GM19395 (cell line): ENCODE results near the gene SLC2A2.
"Not testable (repeated sequence)": the region's sequence is repeated elsewhere in the genome, so short reads cannot be mapped to it uniquely, and the experiment has no call there.

Experiments
- ATAC-seq: cut with Tn5 transposase; IDR thresholded peaks from one replicate; pipeline ENCODE4 v1.9.1; 2021; ENCODE audit warnings: mild to moderate bottlenecking, moderate library complexity; ENCODE audit not compliant: unreplicated experiment

SLC2A2 gene

GRCh38 chr3:170989100-170989648 is 37.3 kb downstream of the SLC2A2 start:
- no peak for ATAC-seq

DNA sequence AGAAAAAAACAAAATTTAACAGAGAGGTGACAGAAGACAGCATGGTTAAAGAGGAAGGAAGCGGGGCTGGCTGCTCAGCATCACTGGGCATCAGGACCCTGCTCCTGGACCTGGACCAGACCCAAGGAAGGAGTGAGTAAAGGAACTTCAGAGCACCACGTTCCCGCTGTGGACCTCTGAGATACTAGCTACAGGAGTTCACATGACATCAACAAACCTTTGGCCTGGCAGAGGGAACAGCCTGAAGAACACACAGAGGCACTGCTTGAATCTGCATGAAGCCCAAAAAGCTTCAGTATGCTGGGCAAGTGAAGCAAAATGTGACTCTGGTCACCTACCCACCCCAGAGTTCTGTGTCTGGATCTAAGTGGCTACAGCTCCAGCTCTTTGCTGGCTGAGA is 38.1 kb downstream of the SLC2A2 start:
- ATAC-seq, result no peak

DNA sequence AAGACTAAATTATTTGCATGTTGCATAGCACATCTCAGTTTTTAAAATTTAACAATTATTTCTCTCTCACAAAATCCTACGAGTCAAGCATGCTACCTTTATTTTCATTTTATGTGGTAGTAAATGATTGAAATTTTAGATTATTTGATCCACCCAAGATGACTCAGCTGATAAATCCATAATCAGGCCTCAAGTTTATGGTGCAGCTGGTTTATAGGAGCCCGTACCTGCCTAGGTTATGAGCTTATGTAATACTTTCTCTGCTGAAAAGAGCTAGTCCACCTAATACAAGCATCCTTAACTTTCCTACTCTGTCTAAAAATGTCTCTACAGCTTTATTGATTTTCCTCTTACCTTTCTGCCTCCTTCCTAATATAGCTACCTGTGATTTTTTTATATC is 41.2 kb downstream of the SLC2A2 start:
- ATAC-seq, result no peak

GRCh38 chr3:170982733-170983132 is 43.8 kb downstream of the SLC2A2 start:
- peak; percentile 97 for ATAC-seq

DNA sequence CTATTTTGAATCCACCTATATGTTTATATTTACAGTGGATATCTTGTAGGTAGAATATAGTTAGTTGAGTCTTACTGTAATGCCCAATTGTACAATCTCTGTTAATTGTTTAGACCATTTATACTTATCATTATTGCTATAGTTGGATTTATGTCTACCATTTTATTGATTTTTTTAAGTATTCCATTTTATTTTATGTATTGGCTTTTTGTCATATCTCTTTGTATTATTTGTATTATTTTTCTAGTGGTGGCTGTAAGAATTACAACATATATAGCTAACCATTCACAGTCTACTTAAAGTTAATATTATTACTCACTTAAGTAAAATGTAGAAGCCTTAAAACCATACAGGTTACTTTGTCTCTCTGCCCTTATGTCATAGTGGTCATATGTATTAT is 46.1 kb downstream of the SLC2A2 start:
- ATAC-seq, result no peak

DNA sequence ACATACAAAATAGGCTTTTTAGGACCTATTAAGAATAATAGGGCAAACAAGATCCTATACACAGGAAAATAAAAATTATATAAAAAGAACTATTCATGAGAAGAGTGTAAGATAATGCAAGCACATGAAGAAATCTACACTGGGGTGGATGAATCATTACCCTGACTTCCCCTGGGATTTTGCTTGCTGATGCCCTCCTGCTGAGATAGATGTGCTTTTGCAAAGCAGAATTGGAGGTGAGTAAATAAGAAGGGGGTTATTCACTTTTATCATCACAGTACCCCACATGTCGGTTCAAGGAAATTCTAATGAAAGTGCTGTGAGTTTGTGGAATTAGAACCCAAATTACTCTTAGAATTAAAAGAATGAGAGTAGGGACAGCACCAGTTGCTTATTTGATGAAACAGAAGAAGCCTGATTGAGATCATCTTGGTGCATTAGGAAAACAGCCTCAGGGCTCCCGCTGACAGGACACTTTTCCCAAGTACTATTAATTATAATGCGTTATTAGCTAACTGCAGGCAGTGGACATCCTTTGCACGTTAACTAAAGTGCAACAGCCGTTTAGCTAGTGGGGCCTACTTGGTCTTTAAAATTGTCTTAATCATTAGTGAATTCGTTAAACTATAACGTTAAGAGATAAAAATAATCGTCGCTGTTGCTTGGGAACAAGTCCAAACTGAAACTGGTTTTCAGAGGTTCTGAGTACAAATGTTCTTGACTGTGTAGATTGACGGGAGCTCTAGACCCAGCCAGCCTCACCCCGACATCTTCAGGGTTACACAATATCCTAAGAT is 48.4 kb downstream of the SLC2A2 start:
- no peak for ATAC-seq

- ATAC-seq, result no peak
These were observed 50.4 kb downstream of the SLC2A2 start for GRCh38 chr3:170976190-170976519.

- ATAC-seq, result no peak
These were observed 51.0 kb downstream of the SLC2A2 start for GRCh38 chr3:170975283-170976189.

DNA sequence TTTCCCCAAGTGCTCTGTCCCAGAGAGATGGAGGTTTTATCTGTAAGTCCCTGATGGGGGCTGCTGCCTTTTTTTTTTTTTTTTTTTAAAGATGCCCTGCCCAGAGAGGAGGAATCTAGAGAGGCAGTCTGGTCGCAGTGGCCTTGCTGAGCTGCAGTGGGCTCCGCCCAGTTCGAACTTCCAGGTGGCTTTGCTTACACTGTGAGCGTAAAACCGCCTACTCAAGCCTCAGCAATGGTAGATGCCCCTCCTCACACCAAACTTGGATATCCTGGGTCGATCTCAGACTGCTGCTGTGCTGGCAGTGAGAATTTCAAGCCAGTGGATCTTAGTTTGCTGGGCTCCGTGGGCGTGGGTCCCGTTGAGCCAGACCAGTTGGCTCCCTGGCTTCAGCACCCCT is 51.6 kb downstream of the SLC2A2 start:
- ATAC-seq, result no peak

DNA sequence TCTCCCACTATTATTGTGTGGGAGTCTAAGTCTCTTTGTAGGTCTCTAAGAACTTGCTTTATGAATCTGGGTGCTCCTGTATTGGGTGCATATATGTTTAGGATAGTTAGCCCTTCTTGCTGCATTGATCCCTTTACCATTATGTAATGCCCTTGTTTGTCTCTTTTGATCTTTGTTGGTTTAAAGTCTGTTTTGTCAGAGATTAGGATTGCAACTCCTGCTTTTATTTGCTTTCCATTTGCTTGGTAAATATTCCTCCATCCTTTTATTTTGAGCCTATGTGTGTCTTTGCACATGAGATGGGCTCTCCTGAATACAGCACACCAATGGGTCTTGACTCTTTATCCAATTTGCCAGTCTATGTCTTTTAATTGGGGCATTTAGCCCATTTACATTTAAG is 53.6 kb downstream of the SLC2A2 start:
- ATAC-seq, result not testable (repeated sequence)

GRCh38 chr3:170967126-170967525 is 59.4 kb downstream of the SLC2A2 start:
- no peak for ATAC-seq

- ATAC-seq, result no peak
These were observed 60.0 kb downstream of the SLC2A2 start for GRCh38 chr3:170966495-170966894.

DNA sequence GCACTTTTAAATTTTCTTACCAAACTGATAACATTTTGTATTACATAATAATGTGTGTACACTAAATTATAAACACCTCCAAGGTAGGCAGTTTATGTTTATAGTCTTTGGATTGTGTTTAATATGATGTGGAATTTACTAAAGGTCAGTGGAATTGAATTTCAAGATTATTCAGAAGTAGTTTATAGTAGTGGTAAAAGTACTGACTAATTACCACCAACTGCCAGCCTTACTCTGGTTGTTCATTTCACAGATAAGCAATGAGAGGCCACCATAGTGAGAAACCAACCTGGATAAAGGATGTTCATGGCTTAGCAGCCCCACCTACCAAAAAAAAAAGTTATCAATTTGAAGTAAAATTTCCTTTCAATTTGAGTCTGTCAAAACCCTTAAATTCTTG is 64.1 kb downstream of the SLC2A2 start:
- no peak for ATAC-seq

GRCh38 chr3:170961616-170962400 is 64.7 kb downstream of the SLC2A2 start:
- no peak for ATAC-seq

DNA sequence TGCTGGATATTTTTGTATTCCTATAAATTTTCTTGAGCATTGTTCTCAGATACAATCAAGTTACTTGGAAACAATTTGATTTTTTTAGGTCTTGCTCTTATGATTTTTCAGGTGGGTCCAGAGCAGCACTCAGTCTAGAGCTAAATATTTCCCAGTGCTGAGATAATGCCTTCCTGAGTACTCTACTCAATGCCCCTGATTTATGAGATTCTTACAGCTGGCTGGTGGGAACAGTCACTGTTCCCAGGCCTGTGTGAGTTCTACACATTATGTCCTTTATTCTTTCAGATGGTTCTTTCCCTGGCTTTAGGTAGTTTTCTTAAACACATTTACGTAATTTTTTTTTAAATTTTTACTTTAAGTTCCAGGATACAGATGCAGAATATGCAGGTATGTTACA is 67.1 kb downstream of the SLC2A2 start:
- no peak for ATAC-seq

DNA sequence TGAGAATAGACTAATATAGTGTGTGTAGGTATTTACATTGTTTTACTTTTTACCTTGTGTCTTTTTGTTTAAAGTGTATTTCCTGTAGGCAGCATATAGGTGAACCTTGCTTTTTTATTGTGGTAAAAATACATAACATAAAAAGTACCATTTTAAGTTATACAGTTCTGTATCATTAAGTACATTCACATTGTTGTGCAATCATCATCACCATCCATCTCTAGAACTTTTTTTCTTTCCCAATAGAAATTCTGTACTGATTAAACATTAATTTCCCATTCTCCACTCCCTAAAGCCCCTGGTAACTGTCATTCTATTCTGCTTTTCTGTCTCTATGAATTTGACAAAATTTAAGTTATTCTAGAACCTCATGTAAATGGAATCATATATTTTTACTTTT is 69.9 kb downstream of the SLC2A2 start:
- ATAC-seq, result no peak

DNA sequence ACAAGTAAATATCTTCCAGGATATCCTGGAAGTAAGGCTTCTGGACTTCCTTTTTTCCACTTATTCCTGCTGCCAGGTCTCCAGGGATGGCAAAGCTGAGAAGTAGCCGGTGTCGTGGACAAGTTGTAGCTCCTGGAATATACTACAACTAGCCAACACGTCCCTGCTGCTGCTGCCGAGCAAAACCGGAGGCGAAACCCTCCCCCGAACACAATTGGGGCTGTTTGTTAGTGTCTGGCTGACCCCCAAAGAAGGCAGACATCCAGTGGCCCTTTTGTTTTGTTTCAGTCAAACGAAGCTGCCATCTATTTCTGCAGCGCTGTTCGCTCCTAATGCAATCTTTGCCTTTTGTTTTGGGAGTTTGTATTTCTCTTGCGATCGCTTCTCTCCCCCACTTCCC is 72.8 kb downstream of the SLC2A2 start:
- no peak for ATAC-seq

DNA sequence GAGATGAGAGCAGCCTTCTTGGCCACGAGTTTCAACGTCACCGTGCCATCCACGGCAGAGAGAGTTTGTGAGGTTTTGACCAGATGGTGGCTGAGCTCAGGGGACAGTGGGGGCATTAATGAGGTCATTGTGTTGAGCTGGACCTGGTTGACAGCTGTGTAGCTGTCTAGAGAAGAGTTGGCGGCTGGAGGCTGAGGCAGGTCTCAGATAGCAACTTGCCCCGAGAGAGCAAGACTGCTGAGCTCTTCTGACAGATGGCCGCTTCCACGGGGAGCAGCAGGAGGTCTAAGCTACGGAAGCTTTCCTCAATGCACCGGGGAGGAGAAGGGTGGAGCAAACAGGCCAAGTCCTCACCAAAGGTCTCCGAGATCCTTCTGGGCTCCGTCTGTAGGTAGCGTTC is 73.3 kb downstream of the SLC2A2 start:
- no peak for ATAC-seq

DNA sequence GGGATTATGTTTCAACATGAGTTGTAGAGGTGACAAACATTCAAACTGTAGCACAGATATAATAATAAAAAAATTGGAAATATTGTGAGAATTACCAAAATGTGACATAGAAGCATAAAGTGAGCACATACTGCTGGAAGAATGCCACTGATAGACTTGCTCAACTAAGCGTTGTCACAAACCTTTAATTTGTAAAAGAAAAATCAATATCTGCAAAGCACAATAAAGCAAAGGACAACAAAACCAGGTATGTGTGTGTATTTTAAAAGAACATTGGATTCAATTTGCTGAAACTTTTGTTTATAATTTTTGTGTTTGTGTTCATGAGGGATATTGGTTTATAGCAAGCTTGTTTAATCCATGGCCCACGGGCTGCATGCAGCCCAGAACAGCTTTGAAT is 77.3 kb downstream of the SLC2A2 start:
- no peak for ATAC-seq

GRCh38 chr3:170947018-170947769 is 79.3 kb downstream of the SLC2A2 start:
- ATAC-seq, result no peak
